Mesenchymal stem cell (in vitro differentiated cells and primary cell): ENCODE data around the gene ZFTA. TPM values are rescaled to one million over a fixed set of nuclear protein-coding genes. Genes with fewer than 3 reads are reported as not detected.

Source experiments
- DNase-seq: peaks from one replicate; pipeline ENCODE4 v3.0.0-alpha.2; 2013
- H2AFZ ChIP-seq: one replicate; pipeline ENCODE4 v1.6.1; 2013; ENCODE audit warnings: low read depth, mild to moderate bottlenecking, control low read depth, inconsistent platforms, low read length, moderate library complexity
- H2AK5ac ChIP-seq: 2 replicates; pipeline ENCODE4 v1.6.1; 2013; ENCODE audit warnings: low read length, moderate library complexity, mild to moderate bottlenecking, inconsistent platforms; ENCODE audit not compliant: severe bottlenecking
- H2BK120ac ChIP-seq: one replicate; pipeline ENCODE4 v1.6.1; 2013; ENCODE audit warnings: low read depth, mild to moderate bottlenecking, inconsistent platforms, low read length, moderate library complexity
- H2BK12ac ChIP-seq, 2 experiments: one replicate each; pipeline ENCODE4 v1.6.1; 2013; ENCODE audit warnings: inconsistent platforms in 2 of 2, low read length in 2 of 2, mild to moderate bottlenecking in 2 of 2, moderate library complexity in 2 of 2, control low read depth in 1 of 2
- H2BK15ac ChIP-seq: one replicate; pipeline ENCODE4 v1.6.1; 2013; ENCODE audit warnings: mild to moderate bottlenecking, low read depth, inconsistent platforms; ENCODE audit not compliant: poor library complexity, severe bottlenecking
- H2BK5ac ChIP-seq: 2 replicates; pipeline ENCODE4 v1.6.1; 2013; ENCODE audit warnings: low read depth, mild to moderate bottlenecking, low read length, control low read depth, inconsistent platforms; ENCODE audit not compliant: poor library complexity, severe bottlenecking
- H3K14ac ChIP-seq, 2 experiments: one replicate each; pipeline ENCODE4 v1.6.1; 2013; ENCODE audit warnings: inconsistent platforms in 2 of 2, low read length in 2 of 2, control low read depth in 1 of 2, mild to moderate bottlenecking in 1 of 2, moderate library complexity in 1 of 2
- H3K18ac ChIP-seq, 2 experiments: one replicate each; pipeline ENCODE4 v1.6.1; 2013; ENCODE audit warnings: inconsistent platforms in 2 of 2, low read length in 2 of 2, control low read depth in 1 of 2, low read depth in 1 of 2, mild to moderate bottlenecking in 1 of 2
- H3K23ac ChIP-seq, 2 experiments: one replicate each; pipeline ENCODE4 v1.6.1; 2013; ENCODE audit warnings: inconsistent platforms in 2 of 2, low read length in 2 of 2, mild to moderate bottlenecking in 2 of 2, moderate library complexity in 2 of 2, control low read depth in 1 of 2
- H3K27ac ChIP-seq: 2 replicates; pipeline ENCODE4 v1.5.1; 2013; ENCODE audit warnings: mild to moderate bottlenecking, moderate library complexity, low read length, control low read depth, inconsistent platforms; ENCODE audit not compliant: poor library complexity, severe bottlenecking
- H3K27me3 ChIP-seq, 2 experiments: 2 replicates each; pipeline versions ENCODE4 v1.6.1 to v1.7.0; 2013; ENCODE audit warnings: low read length in 2 of 2, mild to moderate bottlenecking in 2 of 2, moderate library complexity in 2 of 2, control low read depth in 1 of 2, inconsistent platforms in 1 of 2; ENCODE audit not compliant: control insufficient read depth in 1 of 2, insufficient read depth in 1 of 2
- H3K36me3 ChIP-seq, 2 experiments: 2 replicates each; pipeline versions ENCODE4 v1.6.1 to v1.7.0; 2013; ENCODE audit warnings: low read length in 2 of 2, control low read depth in 1 of 2, inconsistent platforms in 1 of 2, low read depth in 1 of 2, mild to moderate bottlenecking in 1 of 2; ENCODE audit not compliant: insufficient read depth in 2 of 2, control insufficient read depth in 1 of 2
- H3K4ac ChIP-seq, 2 experiments: one replicate each; pipeline ENCODE4 v1.6.1; 2013; ENCODE audit warnings: inconsistent platforms in 2 of 2, low read length in 2 of 2, mild to moderate bottlenecking in 2 of 2, moderate library complexity in 2 of 2, control low read depth in 1 of 2, low read depth in 1 of 2
- H3K4me1 ChIP-seq: 2 replicates; pipeline ENCODE4 v1.6.1; 2013; ENCODE audit warnings: low read depth, low read length, control low read depth; ENCODE audit not compliant: control insufficient read depth, insufficient read depth
- H3K4me2 ChIP-seq: 2 replicates; pipeline ENCODE4 v1.6.1; 2013; ENCODE audit warnings: low read length, mild to moderate bottlenecking, inconsistent platforms; ENCODE audit not compliant: poor library complexity, severe bottlenecking
- H3K4me3 ChIP-seq, 2 experiments: 2 replicates each; pipeline versions ENCODE4 v1.5.1 to v1.7.0; 2013; ENCODE audit warnings: low read length in 2 of 2, mild to moderate bottlenecking in 2 of 2, control low read depth in 1 of 2, low read depth in 1 of 2; ENCODE audit not compliant: insufficient read depth in 1 of 2
- H3K79me1 ChIP-seq: replicated peaks from 2 replicates; pipeline ENCODE4 v1.6.1; 2013; ENCODE audit warnings: mild to moderate bottlenecking, control low read depth, low read length, inconsistent platforms; ENCODE audit not compliant: poor library complexity, severe bottlenecking
- H3K9ac ChIP-seq: 2 replicates; pipeline ENCODE4 v1.7.0; 2013; ENCODE audit warnings: mild to moderate bottlenecking, low read length, moderate library complexity
- H3K9me3 ChIP-seq: 2 replicates; pipeline ENCODE4 v1.7.0; 2013; ENCODE audit warnings: mild to moderate bottlenecking, low read length; ENCODE audit not compliant: control insufficient read depth
- H4K8ac ChIP-seq: one replicate; pipeline ENCODE4 v1.6.1; 2013; ENCODE audit warnings: inconsistent platforms, mild to moderate bottlenecking, low read length, moderate library complexity
- H4K91ac ChIP-seq: one replicate; pipeline ENCODE4 v1.6.1; 2013; ENCODE audit warnings: mild to moderate bottlenecking, low read length, inconsistent platforms
- WGBS: methylation state at CpG from one replicate; pipeline ENCODE4 v1.1.7; 2013; ENCODE audit warnings: mixed read lengths; 5-methylcytosine and 5-hydroxymethylcytosine counted together
- small RNA-seq: library from polyadenylated mRNA; stranded (forward); fragments of <200 nt; extraction: miRNeasy Mini kit (QIAGEN cat#:217004); gene quantifications from one replicate; pipeline ENCODE3, GENCODE V24; 2013; ENCODE audit warnings: low read depth

Gene ZFTA

GRCh38 chr11:63719001-63719400 is 49.6 kb downstream of the ZFTA start:
- Histone ChIP-seq H2BK5ac (no peak overlapping the region), H3K9ac (no peak overlapping the region), H3K23ac (no peak overlapping the region), H2BK120ac (no peak overlapping the region), H3K4me3 (no peak overlapping the region), H3K79me1 (peaks cover 13% of the 10 kb centered on the region), H3K18ac (no peak overlapping the region), H3K9me3 (no peaks in the 10 kb centered on the region), H2BK15ac (no peak overlapping the region), H3K14ac (no peak overlapping the region), H2AFZ (no peak overlapping the region), H2AK5ac (no peak overlapping the region), H3K36me3 (peaks cover 0 to 14% of the 10 kb centered on the region in 2 experiments), H4K91ac (no peak overlapping the region), H2BK12ac (no peak overlapping the region), H3K4me2 (no peak overlapping the region), H3K27ac (peak overlapping the region; percentile 49), H4K8ac (no peak overlapping the region), H3K4me1 (peaks cover 2% of the 10 kb centered on the region), H3K27me3 (no peaks in the 10 kb centered on the region), H3K4ac (no peak overlapping the region)
- WGBS, result 100% methylated on average over 1 of the region's 1 CpG
- DNase-seq, result no peak

Small RNA genes within 50 kb of the gene (small RNA-seq; reads per million reads assigned to genes)
- gene RN7SL596P, result not detected
